A549 (cell line): ENCODE results near the gene ZDHHC18.
A peak's percentile ranks its signal among the peaks of the same experiment; 100 is the strongest.

Experiments
- CBX8 ChIP-seq: fragments of 200-600 bp; sonication (generic); IDR thresholded peaks from 2 replicates; pipeline ENCODE4 v1.6.1; 2016
- CHD2 ChIP-seq: fragments of 150-350 bp; IDR thresholded peaks from 2 replicates; pipeline ENCODE4 v1.6.1; 2014; ENCODE audit warnings: low read length; ENCODE audit not compliant: partially characterized antibody
- CTCF ChIP-seq: fragments of >200 bp; sonication (Bioruptor Twin); formaldehyde crosslinking; IDR thresholded peaks from 3 replicates; pipeline ENCODE4 v1.5.1; 2016
- ELK1 ChIP-seq: fragments of 150-350 bp; IDR thresholded peaks from 2 replicates; pipeline ENCODE4 v1.6.1; 2014; ENCODE audit warnings: low read depth, mild to moderate bottlenecking, low read length
- EP300 ChIP-seq, 2 experiments: fragments of >200 bp; sonication (Bioruptor Twin); formaldehyde crosslinking; IDR thresholded peaks; 2 replicates in 1 of 2; 3 replicates in 1 of 2; pipeline ENCODE4 v1.6.1; 2016 to 2017
- FOSL2 ChIP-seq, 2 experiments: fragments of 450-650 bp in 1 of 2; fragments of >200 bp in 1 of 2; sonication (Bioruptor Twin) in 1 of 2; formaldehyde crosslinking; IDR thresholded peaks; 2 replicates each; pipeline versions ENCODE4 v1.5.0 to v1.6.1; 2016 to 2020; ENCODE audit warnings: mild to moderate bottlenecking in 1 of 2, moderate library complexity in 1 of 2
- HES2 ChIP-seq: fragments of >200 bp; sonication (Bioruptor Twin); formaldehyde crosslinking; IDR thresholded peaks from 2 replicates; pipeline ENCODE4 v1.6.1; 2016
- KDM5A ChIP-seq: fragments of 200-600 bp; sonication (generic); IDR thresholded peaks from 2 replicates; pipeline ENCODE4 v1.6.1; 2016; ENCODE audit warnings: antibody characterized with exemption, mild to moderate bottlenecking
- MAX ChIP-seq: IDR thresholded peaks from 2 replicates; pipeline ENCODE4 v1.6.1; 2012
- POLR2A ChIP-seq: IDR thresholded peaks from 2 replicates; pipeline ENCODE4 v1.6.1; 2012; ENCODE audit warnings: mild to moderate bottlenecking, low read length
- RAD21 ChIP-seq, 2 experiments: fragments of >200 bp in 1 of 2; sonication (Bioruptor Twin) in 1 of 2; formaldehyde crosslinking in 1 of 2; IDR thresholded peaks in 1 of 2; conservative IDR thresholded peaks in 1 of 2; 2 replicates in 1 of 2; 3 replicates in 1 of 2; pipeline ENCODE4 v1.6.1; 2012 to 2018; ENCODE audit warnings: inconsistent platforms in 1 of 2
- RNF2 ChIP-seq: fragments of 200-600 bp; sonication (generic); IDR thresholded peaks from 2 replicates; pipeline ENCODE4 v1.6.1; 2016; ENCODE audit warnings: low read depth, mild to moderate bottlenecking, antibody characterized with exemption, moderate library complexity, borderline replicate concordance
- SMC3 ChIP-seq: fragments of >200 bp; sonication (Bioruptor Twin); formaldehyde crosslinking; IDR thresholded peaks from 3 replicates; pipeline ENCODE4 v1.6.1; 2018; ENCODE audit warnings: inconsistent platforms
- USF2 ChIP-seq: fragments of 450-650 bp; IDR thresholded peaks from 2 replicates; pipeline ENCODE4 v1.6.1; 2014; ENCODE audit warnings: antibody characterized with exemption

GRCh38 chr1:26864610-26865480, 38.4 kb downstream of the ZDHHC18 start:
- TF ChIP-seq CTCF, result no peak
- TF ChIP-seq POLR2A, result peak; percentile 98
- no peak for TF ChIP-seq RAD21 (conservative IDR thresholded peaks at IDR 0.05 in 1 of 2, IDR thresholded peaks at IDR 0.05 in 1 of 2)
- peak; percentile 74; the same call in 1 of the 2 replicates for TF ChIP-seq MAX
- no peak for TF ChIP-seq CHD2
- no peak for TF ChIP-seq ELK1
- TF ChIP-seq RNF2, result no peak
- no peak for TF ChIP-seq KDM5A
- TF ChIP-seq CBX8, result no peak
- TF ChIP-seq USF2, result no peak
- TF ChIP-seq SMC3, result no peak
- no peak for TF ChIP-seq EP300 (IDR thresholded peaks at IDR 0.05)
- no peak for TF ChIP-seq FOSL2 (IDR thresholded peaks at IDR 0.05)
- TF ChIP-seq FOSL2 (CRISPR knock-in tag; IDR thresholded peaks at IDR 0.05), result no peak; the same call in none of the 2 replicates
- TF ChIP-seq HES2, result no peak
